ENCODE results near the gene MYO1G. TPM values are rescaled to one million over a fixed set of nuclear protein-coding genes. Genes with fewer than 3 reads are reported as not detected.

Gene MYO1G
- total and polyA plus RNA-seq, 9 of the 15 experiments (the other 6 are each of a cell fraction or from before 2014, with no cell fraction given), result 0.03 to 0.62 (median 0.13) TPM; not detected in 1

- TF ChIP-seq ZMIZ1 (IDR thresholded peaks at IDR 0.05; ENCODE audit: low read depth in 2 of 2, low read length in 2 of 2) (peak in 1 of 2 experiments; percentile 99; a peak in 2 of 4 replicates), BCLAF1 (IDR thresholded peaks at IDR 0.05; ENCODE audit: borderline replicate concordance in 1 of 2, control insufficient read depth in 1 of 2, low read depth in 2 of 2, low read length in 1 of 2) (0 out of 4 replicates have a peak, but pooled peaks of 1 of the 2 experiments have one; percentile 62), RBM34 (IDR thresholded peaks at IDR 0.05; ENCODE audit: borderline replicate concordance, insufficient read depth, low read length) (no peak), ZNF551 (CRISPR knock-in tag; IDR thresholded peaks at IDR 0.05) (no peak), TAF7 (tag; IDR thresholded peaks at IDR 0.05) (no peak), ZNF699 (CRISPR knock-in tag; IDR thresholded peaks at IDR 0.05; ENCODE audit: insufficient replicate concordance) (no peak), NFXL1 (CRISPR knock-in tag; IDR thresholded peaks at IDR 0.05) (no peak), CREB1 (IDR thresholded peaks at IDR 0.05) (peak; percentile 64), CREB1 (CRISPR knock-in tag; IDR thresholded peaks at IDR 0.05) (no peak), NR1H2 (CRISPR knock-in tag; IDR thresholded peaks at IDR 0.05) (no peak), MED1 (CRISPR knock-in tag; IDR thresholded peaks at IDR 0.05; ENCODE audit: borderline replicate concordance) (no peak), SIN3B (IDR thresholded peaks at IDR 0.05; ENCODE audit: low read depth) (no peak), CHD2 (IDR thresholded peaks at IDR 0.05; ENCODE audit: low read depth, low read length) (no peak), NR2C2 (CRISPR knock-in tag; IDR thresholded peaks at IDR 0.05) (no peak), NR2C2 (tag; IDR thresholded peaks at IDR 0.05) (no peak), VEZF1 (CRISPR knock-in tag; IDR thresholded peaks at IDR 0.05) (peak; percentile 66), NFATC3 (IDR thresholded peaks at IDR 0.05) (peak; percentile 56; the same call in 1 of the 2 replicates), ZKSCAN3 (CRISPR knock-in tag; IDR thresholded peaks at IDR 0.05) (no peak), ZNF77 (CRISPR knock-in tag; IDR thresholded peaks at IDR 0.05) (no peak), ETV1 (tag; conservative IDR thresholded peaks at IDR 0.05; ENCODE audit: low read depth) (peak; percentile 100), NFIC (IDR thresholded peaks at IDR 0.05) (peak; percentile 91), ESRRB (CRISPR knock-in tag; IDR thresholded peaks at IDR 0.05; ENCODE audit: borderline replicate concordance) (no peak)
These were observed 16.2 kb upstream of the MYO1G start (continued) for GRCh38 chr7:44994877-44995554.
